Activated CD4-positive, alpha-beta T cell treated with anti-CD3 and anti-CD28 coated beads, Interleukin-2, amount 10 ng/mL, durations not matched to agents 7 days and 5 days (primary cell): ENCODE measurements around the gene ADGRG3. TPM values are rescaled to one million over a fixed set of nuclear protein-coding genes. Genes with fewer than 3 reads are reported as not detected.
A peak's percentile ranks its signal among the peaks of the same experiment; 100 is the strongest.

Source experiments
- CTCF ChIA-PET: fragments of 350-600 bp; sonication (Branson Sonifier 250); formaldehyde crosslinking; loops from one replicate; lab custom pipeline; 2021; ENCODE audit warnings: antibody characterized with exemption; lab: Charles Lee
- POLR2A ChIA-PET: fragments of 350-600 bp; sonication (Branson Sonifier 250); formaldehyde crosslinking; loops from one replicate; lab custom pipeline; 2021; ENCODE audit warnings: antibody characterized with exemption; lab: Charles Lee
- DNase-seq: peaks from one replicate; pipeline ENCODE4 v3.0.0-alpha.2; 2020
- H3K27ac Mint-ChIP-seq: one replicate; pipeline ENCODE4 v1.8.0; 2021; ENCODE audit warnings: mild to moderate bottlenecking, moderate library complexity, mixed read lengths
- H3K27me3 Mint-ChIP-seq: one replicate; pipeline ENCODE4 v1.8.0; 2021; ENCODE audit warnings: mixed read lengths
- H3K36me3 Mint-ChIP-seq: one replicate; pipeline ENCODE4 v1.8.0; 2021; ENCODE audit warnings: low read depth, mixed read lengths
- H3K4me1 Mint-ChIP-seq: one replicate; pipeline ENCODE4 v1.8.0; 2021; ENCODE audit warnings: mixed read lengths
- H3K4me3 Mint-ChIP-seq: one replicate; pipeline ENCODE4 v1.8.0; 2021; ENCODE audit warnings: mild to moderate bottlenecking, moderate library complexity, mixed read lengths
- H3K9me3 Mint-ChIP-seq: one replicate; pipeline ENCODE4 v1.8.0; 2021; ENCODE audit warnings: mixed read lengths
- total RNA-seq, 2 experiments: library from RNA; stranded (reverse); gene quantifications; one replicate each; pipeline ENCODE4 v1.2.3, GENCODE V29; 2021

The ADGRG3 gene
- total RNA-seq, 2 experiments from 2014 or later: not detected

DNA sequence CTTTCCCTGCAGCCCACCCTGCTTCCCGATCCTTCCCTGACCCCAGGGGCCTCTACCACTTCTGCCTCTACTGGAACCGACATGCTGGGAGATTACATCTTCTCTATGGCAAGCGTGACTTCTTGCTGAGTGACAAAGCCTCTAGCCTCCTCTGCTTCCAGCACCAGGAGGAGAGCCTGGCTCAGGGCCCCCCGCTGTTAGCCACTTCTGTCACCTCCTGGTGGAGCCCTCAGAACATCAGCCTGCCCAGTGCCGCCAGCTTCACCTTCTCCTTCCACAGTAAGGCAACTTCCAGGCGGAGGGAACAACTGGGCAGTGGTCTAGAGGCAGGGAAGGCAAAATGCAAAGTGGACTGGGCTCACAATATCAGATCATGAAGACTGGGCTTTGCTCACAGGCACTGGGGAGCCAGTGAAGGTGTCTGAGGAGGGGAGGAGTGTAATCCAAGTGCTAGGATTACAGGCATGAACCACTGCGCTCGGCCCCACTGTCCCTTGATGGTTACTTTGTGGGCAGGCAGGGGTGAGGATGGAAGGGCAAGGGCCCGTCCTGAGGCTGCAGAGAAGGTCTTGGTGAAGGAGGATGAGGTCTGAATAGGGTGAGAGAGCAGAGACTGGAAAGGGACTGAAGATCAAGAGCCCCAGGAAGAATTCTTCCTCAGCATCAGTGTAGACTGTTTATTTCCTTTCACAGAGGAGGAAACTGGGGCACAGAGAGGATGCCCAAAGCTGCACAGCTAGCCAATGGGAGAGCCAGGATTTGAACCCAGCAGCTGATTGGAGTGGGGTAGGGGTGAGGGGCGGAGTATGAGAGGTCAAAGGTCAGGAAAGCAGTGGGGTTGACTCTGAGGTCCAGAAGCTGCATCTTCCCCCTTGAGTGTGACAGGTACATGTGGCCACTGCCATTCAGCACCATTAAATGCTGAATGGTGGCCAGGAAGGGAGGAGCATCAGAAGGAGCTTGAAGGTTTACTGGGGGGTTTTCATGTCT is 16.5 kb upstream of the ADGRG3 start:
- no peaks in the 10 kb centered on the region for H3K9me3 Mint-ChIP-seq
- no peaks in the 10 kb centered on the region for H3K36me3 Mint-ChIP-seq
- no peak overlapping the region for H3K4me3 Mint-ChIP-seq
- ChIA-PET POLR2A (no interaction called here), CTCF (interaction anchor here (0.5 to 3.5 kb wide), 5 partner anchors 12 to 77 kb away, joined by 3 to 17 read pairs (median 6); no protein-coding TSS in a partner anchor)
- H3K27me3 Mint-ChIP-seq: no peaks in the 10 kb centered on the region
- H3K27ac Mint-ChIP-seq: peak overlapping the region; percentile 62
- DNase-seq: peak; percentile 60
- peaks cover 37% of the 10 kb centered on the region for H3K4me1 Mint-ChIP-seq

DNA sequence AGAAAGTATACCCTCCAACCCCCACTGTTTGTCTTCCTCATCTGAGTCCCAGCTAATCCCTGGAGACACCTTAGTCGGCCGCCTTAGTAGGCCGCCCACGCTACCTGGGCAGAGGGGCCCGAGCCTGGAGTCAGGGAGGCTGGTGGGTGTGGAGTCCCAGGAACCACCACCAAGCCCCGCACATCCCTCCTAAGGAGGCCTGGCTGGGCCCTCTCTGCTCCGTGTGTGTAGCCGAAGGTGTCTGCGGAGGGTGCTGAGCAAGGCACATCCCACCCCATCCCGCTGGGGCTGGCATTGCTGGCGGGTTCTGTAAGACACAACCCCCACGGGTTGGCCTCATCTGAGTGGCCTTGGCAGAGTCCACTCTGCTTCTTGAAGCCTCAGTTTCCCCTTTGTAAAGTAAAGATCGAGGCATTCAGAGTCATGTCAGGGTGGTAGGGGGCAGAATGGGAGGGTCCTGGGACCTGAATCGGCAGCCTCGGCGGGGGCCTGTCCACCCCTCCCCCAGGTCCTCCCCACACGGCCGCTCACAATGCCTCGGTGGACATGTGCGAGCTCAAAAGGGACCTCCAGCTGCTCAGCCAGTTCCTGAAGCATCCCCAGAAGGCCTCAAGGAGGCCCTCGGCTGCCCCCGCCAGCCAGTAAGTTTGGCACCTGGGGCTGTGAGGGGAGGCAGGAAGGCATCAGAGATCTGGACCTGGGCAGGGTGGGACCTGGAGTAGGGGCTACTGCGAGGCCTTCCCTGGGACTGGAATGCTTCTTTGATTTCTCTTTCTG is 15.2 kb upstream of the ADGRG3 start:
- Mint-ChIP-seq H3K27me3 (no peaks in the 10 kb centered on the region), H3K4me3 (no peak overlapping the region), H3K9me3 (no peaks in the 10 kb centered on the region), H3K36me3 (no peaks in the 10 kb centered on the region), H3K4me1 (peaks cover 27% of the 10 kb centered on the region), H3K27ac (no peak overlapping the region)
- DNase-seq: no peak
- ChIA-PET CTCF (interaction anchor here (0.6 to 3.5 kb wide), 5 partner anchors 20 to 78 kb away, joined by 3 to 17 read pairs (median 6); no protein-coding TSS in a partner anchor), POLR2A (no interaction called here)

DNA sequence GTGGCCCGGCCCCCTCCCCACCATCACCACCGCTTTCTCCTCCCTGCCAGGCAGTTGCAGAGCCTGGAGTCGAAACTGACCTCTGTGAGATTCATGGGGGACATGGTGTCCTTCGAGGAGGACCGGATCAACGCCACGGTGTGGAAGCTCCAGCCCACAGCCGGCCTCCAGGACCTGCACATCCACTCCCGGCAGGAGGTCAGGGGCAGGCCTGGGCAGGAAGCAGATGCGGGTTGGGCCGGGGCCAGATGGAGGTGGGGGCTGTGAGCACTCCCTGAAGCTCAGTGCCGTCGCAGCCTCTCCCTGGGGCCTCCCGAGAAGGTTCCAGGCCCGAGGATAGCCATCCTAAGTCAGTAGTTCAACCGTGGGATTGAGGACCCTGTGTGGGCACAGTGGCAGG is 14.2 kb upstream of the ADGRG3 start:
- no peak for DNase-seq
- Mint-ChIP-seq H3K9me3 (no peaks in the 10 kb centered on the region), H3K27me3 (no peaks in the 10 kb centered on the region), H3K27ac (no peak overlapping the region), H3K4me1 (peaks cover 17% of the 10 kb centered on the region), H3K4me3 (no peak overlapping the region), H3K36me3 (no peaks in the 10 kb centered on the region)
- POLR2A ChIA-PET: no interaction called here
- CTCF ChIA-PET: interaction anchor here (1.1 to 3.5 kb wide), 4 partner anchors 13 to 78 kb away, joined by 3 to 17 read pairs (median 7); no protein-coding TSS in a partner anchor

DNA sequence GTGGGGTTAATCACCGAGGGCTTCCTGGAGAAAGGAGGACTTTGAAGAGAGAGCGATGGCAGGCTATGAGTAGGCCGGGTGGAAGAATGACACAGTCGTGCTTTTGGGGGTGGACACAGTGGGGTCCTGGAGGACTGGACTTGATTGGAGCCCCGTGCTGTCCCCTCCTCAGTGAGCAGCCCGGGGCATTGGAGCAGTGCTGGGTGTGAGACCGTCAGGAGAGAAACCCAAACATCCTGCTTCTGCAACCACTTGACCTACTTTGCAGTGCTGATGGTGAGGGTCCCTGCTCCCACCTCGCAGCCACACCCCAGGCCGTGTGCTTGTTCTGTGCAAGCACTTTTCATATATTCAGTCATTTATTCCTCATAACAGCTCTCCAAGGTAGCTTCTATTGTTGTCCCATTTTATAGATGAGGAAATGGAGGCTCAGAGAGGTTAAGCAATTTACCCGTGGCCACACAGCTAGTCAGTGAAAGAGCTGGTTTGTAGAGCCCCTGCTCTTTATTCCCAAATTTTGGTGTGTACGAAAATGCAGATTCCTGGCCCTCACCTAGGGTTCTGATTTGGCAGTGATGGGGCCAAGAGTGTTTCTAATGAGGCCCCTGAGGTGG is 11.7 kb upstream of the ADGRG3 start:
- no peak for DNase-seq
- ChIA-PET POLR2A (interaction anchor here (0.6 kb wide), 1 partner anchor 74 kb away, joined by 3 read pairs; no protein-coding TSS in a partner anchor), CTCF (interaction anchor here (0.7 to 1.0 kb wide), 2 partner anchors 65 to 80 kb away, joined by 3 read pairs; no protein-coding TSS in a partner anchor)
- no peaks in the 10 kb centered on the region for H3K36me3 Mint-ChIP-seq
- peaks cover 9% of the 10 kb centered on the region for H3K4me1 Mint-ChIP-seq
- no peaks in the 10 kb centered on the region for H3K9me3 Mint-ChIP-seq
- H3K27me3 Mint-ChIP-seq: no peaks in the 10 kb centered on the region
- no peak overlapping the region for H3K4me3 Mint-ChIP-seq
- peak overlapping the region; percentile 25 for H3K27ac Mint-ChIP-seq

DNA sequence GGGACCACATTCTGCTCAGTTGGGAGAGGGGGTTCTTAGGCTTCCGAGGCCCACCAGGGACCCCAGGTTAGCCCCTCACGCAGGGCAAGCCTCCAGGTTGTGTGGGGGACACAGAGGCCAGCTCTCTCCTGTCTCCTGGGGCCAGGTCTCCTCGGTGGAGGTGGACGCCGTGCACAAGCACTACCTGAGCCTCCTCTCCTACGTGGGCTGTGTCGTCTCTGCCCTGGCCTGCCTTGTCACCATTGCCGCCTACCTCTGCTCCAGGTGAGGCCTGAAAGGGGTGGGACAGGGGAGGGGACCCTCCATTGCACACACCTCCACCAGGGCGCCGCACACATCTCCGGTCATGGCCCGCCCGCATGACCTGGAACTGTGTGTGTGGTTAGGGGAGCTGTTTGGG is 10.9 kb upstream of the ADGRG3 start:
- DNase-seq: no peak
- POLR2A ChIA-PET: interaction anchor here (0.6 kb wide), 1 partner anchor 74 kb away, joined by 3 read pairs; no protein-coding TSS in a partner anchor
- Mint-ChIP-seq H3K4me3 (no peak overlapping the region), H3K9me3 (no peaks in the 10 kb centered on the region), H3K27ac (no peak overlapping the region), H3K4me1 (peaks cover 1% of the 10 kb centered on the region), H3K27me3 (no peaks in the 10 kb centered on the region), H3K36me3 (no peaks in the 10 kb centered on the region)
- CTCF ChIA-PET: interaction anchor here (0.7 to 1.8 kb wide), 3 partner anchors 8 to 81 kb away, joined by 3 to 5 read pairs (median 4); no protein-coding TSS in a partner anchor

DNA sequence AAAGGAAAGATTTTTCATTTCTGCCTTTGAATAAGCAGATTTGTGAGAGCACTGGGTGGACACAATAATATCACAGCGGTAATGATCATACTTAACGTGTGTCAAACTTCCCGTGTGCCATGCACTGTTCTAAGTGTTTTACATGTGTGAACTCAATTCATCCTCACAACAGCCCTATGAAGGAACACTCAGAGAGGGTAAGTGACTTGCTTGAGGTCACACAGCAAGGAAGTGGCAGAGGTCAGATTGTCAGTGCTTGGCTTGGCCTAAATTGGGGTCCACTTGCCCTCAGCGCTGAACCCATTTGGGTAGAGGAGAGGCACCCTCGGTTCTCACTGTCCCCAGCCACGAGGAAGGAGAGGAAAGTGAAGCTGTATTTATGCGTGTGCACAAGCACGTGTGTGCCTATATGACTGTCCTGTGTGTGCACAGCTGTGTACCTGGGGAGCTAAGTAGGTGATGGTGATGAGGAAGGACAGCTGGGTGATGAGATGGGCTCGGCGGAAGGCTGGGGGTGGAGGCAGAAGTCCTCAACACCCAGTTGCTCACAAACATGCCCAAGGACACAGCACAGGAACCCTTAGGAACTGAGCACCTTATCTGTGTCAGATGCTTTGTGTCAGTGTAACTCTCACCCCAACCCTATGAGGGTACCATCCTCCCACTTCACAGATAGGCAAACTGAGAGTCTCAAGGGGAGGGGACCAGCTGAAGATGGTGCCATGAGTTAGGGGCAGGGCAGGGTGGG is 9.8 kb upstream of the ADGRG3 start:
- Mint-ChIP-seq H3K4me1 (no peaks in the 10 kb centered on the region), H3K4me3 (no peak overlapping the region), H3K27ac (no peak overlapping the region), H3K27me3 (no peaks in the 10 kb centered on the region), H3K9me3 (no peaks in the 10 kb centered on the region), H3K36me3 (no peaks in the 10 kb centered on the region)
- ChIA-PET CTCF (interaction anchor here (1.0 to 1.8 kb wide), 5 partner anchors 9 to 196 kb away, joined by 3 to 6 read pairs (median 4); partner anchors contain the start of gene POLR2C), POLR2A (no interaction called here)
- no peak for DNase-seq

DNA sequence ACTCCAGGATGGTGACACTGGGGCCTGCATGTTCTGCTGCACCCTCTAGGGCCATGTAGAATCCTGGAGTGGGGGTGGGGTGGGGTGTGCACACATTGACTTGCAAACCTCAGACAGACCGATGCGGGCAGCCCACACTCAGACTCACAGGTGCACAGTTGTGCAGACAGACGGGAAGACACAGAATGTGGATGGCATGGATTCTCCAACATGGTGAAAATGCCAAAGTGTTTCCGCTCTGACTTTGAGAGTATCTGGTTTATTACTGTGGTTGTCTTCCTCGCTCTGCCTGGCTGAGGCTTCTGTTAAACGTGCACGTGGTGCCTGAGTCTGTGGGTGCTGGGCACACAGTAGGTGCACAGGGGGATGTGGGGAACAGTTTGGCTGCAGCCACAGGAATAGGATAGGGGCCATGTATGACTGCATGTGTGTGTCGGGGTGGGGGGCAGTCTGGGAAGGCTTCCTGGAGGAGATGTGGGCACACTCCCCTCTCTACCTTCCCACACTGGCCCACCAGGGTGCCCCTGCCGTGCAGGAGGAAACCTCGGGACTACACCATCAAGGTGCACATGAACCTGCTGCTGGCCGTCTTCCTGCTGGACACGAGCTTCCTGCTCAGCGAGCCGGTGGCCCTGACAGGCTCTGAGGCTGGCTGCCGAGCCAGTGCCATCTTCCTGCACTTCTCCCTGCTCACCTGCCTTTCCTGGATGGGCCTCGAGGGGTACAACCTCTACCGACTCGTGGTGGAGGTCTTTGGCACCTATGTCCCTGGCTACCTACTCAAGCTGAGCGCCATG is 9.0 kb upstream of the ADGRG3 start:
- Mint-ChIP-seq H3K36me3 (no peaks in the 10 kb centered on the region), H3K4me1 (no peaks in the 10 kb centered on the region), H3K27ac (no peak overlapping the region), H3K4me3 (no peak overlapping the region), H3K9me3 (no peaks in the 10 kb centered on the region), H3K27me3 (no peaks in the 10 kb centered on the region)
- DNase-seq: no peak
- POLR2A ChIA-PET: no interaction called here
- CTCF ChIA-PET: interaction anchor here (1.0 to 1.8 kb wide), 5 partner anchors 9 to 197 kb away, joined by 3 to 6 read pairs (median 4); partner anchors contain the start of gene POLR2C

DNA sequence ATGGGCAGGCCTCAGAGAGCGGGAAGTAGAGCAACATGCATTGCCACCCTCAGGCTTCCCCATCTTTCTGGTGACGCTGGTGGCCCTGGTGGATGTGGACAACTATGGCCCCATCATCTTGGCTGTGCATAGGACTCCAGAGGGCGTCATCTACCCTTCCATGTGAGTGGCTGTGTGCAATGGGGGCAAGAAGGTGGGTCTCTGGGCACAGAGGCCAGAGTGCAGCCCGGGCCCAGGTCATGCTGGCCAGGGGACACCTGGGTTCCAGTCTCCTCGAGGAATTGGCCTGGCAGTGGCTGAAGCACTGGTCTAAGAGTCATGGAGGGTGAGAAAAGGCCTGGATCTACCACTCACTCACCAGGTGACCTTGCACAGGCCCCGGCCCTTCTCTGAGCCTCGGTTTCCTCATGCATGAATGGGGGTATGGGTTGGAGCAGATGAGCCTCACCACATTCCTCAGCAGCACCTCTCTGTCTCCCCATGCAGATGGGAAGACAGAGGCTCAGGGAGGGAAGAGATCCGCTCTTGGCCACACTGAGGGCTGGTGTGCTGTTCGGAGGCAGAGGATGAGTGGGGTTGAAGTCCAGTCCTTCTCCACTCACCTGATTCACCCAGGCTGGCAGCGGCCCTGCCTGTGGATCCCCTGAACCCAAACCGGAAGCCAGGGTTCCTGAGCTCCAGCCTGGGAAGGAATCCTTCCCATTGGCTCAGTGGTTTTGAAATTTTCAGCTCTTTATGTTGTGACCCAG is 7.2 kb upstream of the ADGRG3 start:
- Mint-ChIP-seq H3K9me3 (no peaks in the 10 kb centered on the region), H3K36me3 (no peaks in the 10 kb centered on the region), H3K4me3 (no peak overlapping the region), H3K27ac (no peak overlapping the region), H3K27me3 (no peaks in the 10 kb centered on the region), H3K4me1 (no peaks in the 10 kb centered on the region)
- no peak for DNase-seq
- POLR2A ChIA-PET: no interaction called here
- CTCF ChIA-PET: interaction anchor here (1.2 kb wide), 1 partner anchor 84 kb away, joined by 3 read pairs; no protein-coding TSS in a partner anchor

DNA sequence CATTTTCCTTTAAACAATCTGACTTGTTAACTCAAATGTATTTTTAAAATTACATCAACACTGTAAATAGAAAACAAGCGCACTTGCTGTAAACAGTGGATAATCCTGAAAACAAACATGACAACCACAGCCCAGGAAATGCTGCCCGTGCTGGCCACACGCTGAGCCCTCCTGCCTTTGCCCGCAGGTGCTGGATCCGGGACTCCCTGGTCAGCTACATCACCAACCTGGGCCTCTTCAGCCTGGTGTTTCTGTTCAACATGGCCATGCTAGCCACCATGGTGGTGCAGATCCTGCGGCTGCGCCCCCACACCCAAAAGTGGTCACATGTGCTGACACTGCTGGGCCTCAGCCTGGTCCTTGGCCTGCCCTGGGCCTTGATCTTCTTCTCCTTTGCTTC is 6.6 kb upstream of the ADGRG3 start:
- Mint-ChIP-seq H3K9me3 (no peaks in the 10 kb centered on the region), H3K36me3 (no peaks in the 10 kb centered on the region), H3K4me3 (no peak overlapping the region), H3K4me1 (no peaks in the 10 kb centered on the region), H3K27me3 (no peaks in the 10 kb centered on the region), H3K27ac (no peak overlapping the region)
- ChIA-PET POLR2A (no interaction called here), CTCF (interaction anchor here (1.2 kb wide), 1 partner anchor 85 kb away, joined by 3 read pairs; no protein-coding TSS in a partner anchor)
- DNase-seq: no peak

DNA sequence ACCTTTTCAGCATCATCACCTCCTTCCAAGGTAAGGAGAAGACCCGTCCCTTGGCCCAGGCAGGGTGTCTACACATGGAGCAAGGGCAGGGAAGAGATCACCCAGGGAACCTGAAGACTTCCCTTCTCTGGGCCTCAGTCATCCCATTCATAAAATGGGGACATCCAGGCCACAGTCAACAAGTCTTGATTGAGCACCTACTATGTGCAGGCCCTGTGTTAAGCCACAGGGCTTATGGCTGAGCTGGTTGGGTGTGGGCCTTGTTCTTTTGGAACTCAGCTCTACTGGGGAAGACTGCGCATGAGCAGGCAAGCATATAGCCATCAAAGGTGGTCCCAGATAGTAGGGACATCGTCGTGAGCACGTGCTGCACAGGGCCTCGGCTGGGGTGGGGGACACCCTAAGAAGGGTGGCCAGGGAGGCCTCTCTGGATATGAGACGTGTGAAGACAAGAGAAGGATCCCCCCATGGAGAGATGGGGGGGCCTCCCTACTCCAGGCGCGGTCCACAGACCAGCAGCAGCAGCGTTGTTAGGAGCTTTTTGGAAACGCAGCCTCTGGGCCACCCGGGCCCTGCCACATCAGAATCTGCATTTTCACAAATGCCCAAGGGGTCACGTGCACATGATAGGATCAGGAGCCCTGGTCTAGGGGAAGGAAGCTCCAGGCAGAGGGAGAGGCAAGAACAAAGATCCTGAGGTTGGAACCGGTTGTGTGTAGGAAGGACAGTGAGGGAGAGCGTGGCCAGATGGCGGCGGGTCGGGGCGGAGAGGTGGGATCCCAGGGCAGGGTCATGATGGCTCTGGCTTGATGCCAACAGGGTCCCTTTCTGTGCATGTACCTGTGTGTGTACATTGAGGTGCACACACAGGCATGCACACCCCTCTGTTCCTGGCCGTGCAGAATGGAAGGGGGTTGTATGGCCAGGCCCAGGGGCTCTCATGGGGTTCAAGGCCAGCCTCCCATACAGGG is 5.9 kb upstream of the ADGRG3 start:
- POLR2A ChIA-PET: no interaction called here
- Mint-ChIP-seq H3K9me3 (no peaks in the 10 kb centered on the region), H3K4me1 (no peaks in the 10 kb centered on the region)

More for the DNA sequence above, 5.9 kb upstream of the ADGRG3 start:
- Mint-ChIP-seq H3K27ac (peak overlapping the region; percentile 25), H3K4me3 (no peak overlapping the region), H3K36me3 (no peaks in the 10 kb centered on the region), H3K27me3 (no peaks in the 10 kb centered on the region)
- CTCF ChIA-PET: interaction anchor here (0.6 to 1.2 kb wide), 3 partner anchors 73 to 140 kb away, joined by 3 read pairs; partner anchors contain the start of gene KATNB1
- no peak for DNase-seq
